ENCODE measurements around the gene SPTBN2. TPM values are rescaled to one million over a fixed set of nuclear protein-coding genes. Genes with fewer than 3 reads are reported as not detected.

Gene SPTBN2
- total and polyA plus RNA-seq, 2 experiments from 2014 or later, result 6.0 to 27.4 TPM

DNA sequence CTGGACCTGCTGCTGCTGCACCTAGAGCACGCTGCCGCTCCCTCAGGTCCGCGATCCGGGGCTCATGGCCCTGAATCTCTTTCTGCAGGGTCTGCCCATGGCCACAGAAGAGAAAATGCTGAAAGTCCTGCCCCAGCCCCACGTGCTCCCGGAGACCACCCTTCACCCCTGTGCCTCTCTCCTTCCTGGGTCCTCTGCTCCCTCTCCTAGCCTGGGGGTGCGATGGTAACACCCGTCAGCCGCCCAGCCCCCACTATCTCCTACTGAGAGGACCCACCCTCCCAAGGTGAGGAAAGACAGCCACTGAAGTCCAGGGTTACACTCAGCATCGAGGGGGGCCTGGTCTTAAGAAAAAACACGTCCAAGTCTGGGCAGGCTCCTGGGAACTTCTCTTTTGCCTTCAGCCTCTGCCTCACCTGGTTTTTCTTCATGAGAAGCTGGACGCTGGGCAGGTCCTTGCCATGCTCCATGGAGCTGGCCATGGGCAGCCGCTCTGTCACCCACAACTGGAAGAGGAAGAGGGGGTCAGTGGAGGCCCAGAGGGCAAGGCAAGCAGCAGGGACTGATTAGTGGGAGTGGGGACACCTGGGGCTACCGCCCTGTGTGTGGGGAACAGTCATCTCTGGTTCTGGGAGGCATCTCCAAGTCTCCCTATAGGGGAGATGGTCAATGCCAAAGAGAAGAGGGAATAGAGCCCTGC, 35.5 kb downstream of the SPTBN2 start:
- no peak overlapping the region for H3K27ac ChIP-seq
- no peak for TF ChIP-seq CTCF (IDR thresholded peaks at IDR 0.05; ENCODE audit: low read depth, low read length)
- H3K9me3 ChIP-seq (ENCODE audit: low read depth), result no peaks in the 10 kb centered on the region
- no peak overlapping the region for H3K4me3 ChIP-seq
- no peak for DNase-seq (ENCODE audit: low read depth in 1 of 2, low spot score in 1 of 2)
- no peaks in the 10 kb centered on the region for H3K36me3 ChIP-seq
- no peaks in the 10 kb centered on the region for H3K4me1 ChIP-seq (ENCODE audit: low read depth)
- H3K27me3 ChIP-seq, result no peaks in the 10 kb centered on the region

GRCh38 chr11:66692871-66693331, 36.1 kb downstream of the SPTBN2 start:
- no peaks in the 10 kb centered on the region for H3K27me3 ChIP-seq
- no peaks in the 10 kb centered on the region for H3K9me3 ChIP-seq (ENCODE audit: low read depth)
- no peak overlapping the region for H3K27ac ChIP-seq
- H3K36me3 ChIP-seq, result no peaks in the 10 kb centered on the region
- no peaks in the 10 kb centered on the region for H3K4me1 ChIP-seq (ENCODE audit: low read depth)
- no peak overlapping the region for H3K4me3 ChIP-seq
- no peak for TF ChIP-seq CTCF (IDR thresholded peaks at IDR 0.05; ENCODE audit: low read depth, low read length)
- DNase-seq (ENCODE audit: low read depth in 1 of 2, low spot score in 1 of 2), result no peak

DNA sequence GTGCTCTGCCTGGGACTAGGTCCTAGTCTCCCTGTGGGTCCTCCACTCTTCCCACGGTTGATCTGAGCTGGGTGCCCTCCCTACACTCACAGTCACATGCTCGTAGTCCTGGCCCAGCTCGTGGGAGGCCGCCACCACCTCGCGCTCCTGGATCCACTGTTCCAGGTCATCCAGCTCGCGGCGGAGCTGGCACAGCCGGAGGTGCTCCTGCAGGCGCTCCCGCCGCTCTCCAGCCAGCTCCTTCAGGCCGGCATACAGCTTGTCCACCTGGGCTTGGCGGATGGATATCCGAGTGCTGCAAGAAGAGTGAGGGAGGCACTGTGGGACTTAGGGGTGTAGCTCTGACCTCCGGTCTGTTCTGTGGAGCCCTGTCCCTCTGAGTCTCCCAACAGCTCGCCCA, 36.6 kb downstream of the SPTBN2 start:
- Histone ChIP-seq H3K27ac (no peak overlapping the region), H3K4me1 (ENCODE audit: low read depth) (no peaks in the 10 kb centered on the region), H3K9me3 (ENCODE audit: low read depth) (no peaks in the 10 kb centered on the region), H3K27me3 (no peaks in the 10 kb centered on the region), H3K4me3 (no peak overlapping the region), H3K36me3 (no peaks in the 10 kb centered on the region)
- DNase-seq (ENCODE audit: low read depth in 1 of 2, low spot score in 1 of 2), result no peak
- no peak for TF ChIP-seq CTCF (IDR thresholded peaks at IDR 0.05; ENCODE audit: low read depth, low read length)

DNA sequence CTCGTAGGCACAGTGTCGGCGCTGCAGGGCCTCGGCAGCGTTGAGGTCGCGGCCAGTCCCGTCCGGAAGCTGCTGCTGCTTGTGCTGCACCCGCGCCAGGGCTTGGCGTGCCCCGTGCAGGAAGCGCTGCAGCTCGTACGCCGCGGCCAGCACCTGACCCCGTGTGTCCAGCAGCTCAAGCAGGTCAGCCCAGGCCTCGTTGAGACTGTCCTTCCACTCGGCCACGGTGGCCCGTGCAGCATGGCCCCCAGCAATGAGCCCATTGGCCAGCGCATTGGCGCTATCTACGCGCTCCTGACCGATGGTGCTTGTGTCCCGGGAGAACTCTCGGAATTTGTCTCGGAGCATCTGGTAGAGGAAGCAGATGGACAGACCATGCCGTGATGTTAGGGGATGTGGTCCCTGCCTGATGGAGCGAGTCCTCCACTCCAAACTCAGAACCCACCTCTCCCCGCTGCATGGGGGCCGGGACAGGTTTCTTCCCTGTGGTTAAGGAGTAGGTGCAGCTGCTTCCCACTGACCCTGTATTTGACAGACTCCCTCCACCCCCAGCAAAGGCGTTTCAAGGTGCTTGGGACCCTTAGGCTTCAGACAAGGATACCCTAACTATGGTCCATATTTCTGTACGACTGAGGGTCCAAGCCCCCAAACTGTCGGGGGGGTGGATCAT, 37.6 kb downstream of the SPTBN2 start:
- TF ChIP-seq CTCF (IDR thresholded peaks at IDR 0.05; ENCODE audit: low read depth, low read length), result no peak
- no peaks in the 10 kb centered on the region for H3K9me3 ChIP-seq (ENCODE audit: low read depth)
- H3K4me3 ChIP-seq, result no peak overlapping the region
- DNase-seq (ENCODE audit: low read depth in 1 of 2, low spot score in 1 of 2), result no peak
- no peak overlapping the region for H3K27ac ChIP-seq
- no peaks in the 10 kb centered on the region for H3K27me3 ChIP-seq
- no peaks in the 10 kb centered on the region for H3K36me3 ChIP-seq
- no peaks in the 10 kb centered on the region for H3K4me1 ChIP-seq (ENCODE audit: low read depth)

- H3K4me3 ChIP-seq, result no peak overlapping the region
- no peak for TF ChIP-seq CTCF (IDR thresholded peaks at IDR 0.05; ENCODE audit: low read depth, low read length)
- no peaks in the 10 kb centered on the region for H3K4me1 ChIP-seq (ENCODE audit: low read depth)
- no peaks in the 10 kb centered on the region for H3K27me3 ChIP-seq
- H3K27ac ChIP-seq, result no peak overlapping the region
- H3K9me3 ChIP-seq (ENCODE audit: low read depth), result no peaks in the 10 kb centered on the region
- DNase-seq (ENCODE audit: low read depth in 1 of 2, low spot score in 1 of 2), result no peak
- H3K36me3 ChIP-seq, result no peaks in the 10 kb centered on the region
Observed at GRCh38 chr11:66689661-66690590, 39.1 kb downstream of the SPTBN2 start.
